Nephron (organoid): ENCODE measurements around the gene SH2B3.

Experiments
- H3K27ac Mint-ChIP-seq, 3 experiments: 2 replicates each; pipeline ENCODE4 v1.8.0; 2020; ENCODE audit warnings: mixed read lengths in 3 of 3, mild to moderate bottlenecking in 2 of 3, moderate library complexity in 1 of 3
- H3K27me3 Mint-ChIP-seq: 2 replicates; pipeline ENCODE4 v1.8.0; 2021; ENCODE audit warnings: low read depth, mild to moderate bottlenecking, moderate library complexity, mixed read lengths
- H3K36me3 Mint-ChIP-seq: 2 replicates; pipeline ENCODE4 v1.8.0; 2020; ENCODE audit warnings: low read depth, mixed read lengths
- H3K4me1 Mint-ChIP-seq: 2 replicates; pipeline ENCODE4 v1.8.0; 2020; ENCODE audit warnings: mixed read lengths
- H3K4me3 Mint-ChIP-seq, 3 experiments: 2 replicates each; pipeline ENCODE4 v1.8.0; 2020; ENCODE audit warnings: mild to moderate bottlenecking in 3 of 3, mixed read lengths in 3 of 3, moderate library complexity in 2 of 3
- H3K9me3 Mint-ChIP-seq: 2 replicates; pipeline ENCODE4 v1.8.0; 2020; ENCODE audit warnings: mixed read lengths
- CTCF ChIP-seq, 3 experiments: fragments of 200-600 bp; sonication (generic); IDR thresholded peaks; one replicate each; pipeline ENCODE4 v1.5.0; 2021; ENCODE audit warnings: antibody characterized with exemption in 3 of 3; ENCODE audit not compliant: unreplicated experiment in 3 of 3

The SH2B3 gene

GRCh38 chr12:111448846-111449790 lies 43.4 kb downstream of the SH2B3 start:
- Mint-ChIP-seq H3K36me3 (peaks cover 58% of the 10 kb centered on the region), H3K27me3 (no peaks in the 10 kb centered on the region), H3K4me1 (peaks cover 44% of the 10 kb centered on the region), H3K4me3 (no peak overlapping the region), H3K27ac (peak overlapping the region in 2 of 3 experiments; percentile 35 to 79), H3K9me3 (no peaks in the 10 kb centered on the region)
- TF ChIP-seq CTCF (IDR thresholded peaks at IDR 0.05; ENCODE audit: unreplicated experiment in 3 of 3): no peak

- peaks cover 33% of the 10 kb centered on the region for H3K4me1 Mint-ChIP-seq
- peaks cover 60% of the 10 kb centered on the region for H3K36me3 Mint-ChIP-seq
- no peaks in the 10 kb centered on the region for H3K27me3 Mint-ChIP-seq
- H3K27ac Mint-ChIP-seq: peak overlapping the region in 1 of 3 experiments; percentile 62
- no peak overlapping the region for H3K4me3 Mint-ChIP-seq
- TF ChIP-seq CTCF (IDR thresholded peaks at IDR 0.05; ENCODE audit: unreplicated experiment in 3 of 3): no peak
- H3K9me3 Mint-ChIP-seq: no peaks in the 10 kb centered on the region
These were observed 45.0 kb downstream of the SH2B3 start for GRCh38 chr12:111450676-111451075.

- Mint-ChIP-seq H3K9me3 (no peaks in the 10 kb centered on the region), H3K27ac (peak overlapping the region in 2 of 3 experiments; percentile 2 to 62), H3K4me3 (no peak overlapping the region), H3K4me1 (peaks cover 27% of the 10 kb centered on the region), H3K27me3 (no peaks in the 10 kb centered on the region), H3K36me3 (peaks cover 66% of the 10 kb centered on the region)
- no peak for TF ChIP-seq CTCF (IDR thresholded peaks at IDR 0.05; ENCODE audit: unreplicated experiment in 3 of 3)
These were observed 45.5 kb downstream of the SH2B3 start for GRCh38 chr12:111451232-111451631.

- no peak overlapping the region for H3K4me3 Mint-ChIP-seq
- peak; percentile 76 to 89 (median 82) for TF ChIP-seq CTCF (IDR thresholded peaks at IDR 0.05; ENCODE audit: unreplicated experiment in 3 of 3)
- no peaks in the 10 kb centered on the region for H3K27me3 Mint-ChIP-seq
- H3K27ac Mint-ChIP-seq: peak overlapping the region in 2 of 3 experiments; percentile 0 to 2
- H3K4me1 Mint-ChIP-seq: peaks cover 23% of the 10 kb centered on the region
- H3K36me3 Mint-ChIP-seq: peaks cover 65% of the 10 kb centered on the region
- no peaks in the 10 kb centered on the region for H3K9me3 Mint-ChIP-seq
These were observed 46.0 kb downstream of the SH2B3 start for GRCh38 chr12:111451649-111452129.

GRCh38 chr12:111453071-111453989 lies 47.6 kb downstream of the SH2B3 start:
- no peak overlapping the region for H3K4me3 Mint-ChIP-seq
- peaks cover 63% of the 10 kb centered on the region for H3K36me3 Mint-ChIP-seq
- TF ChIP-seq CTCF (IDR thresholded peaks at IDR 0.05; ENCODE audit: unreplicated experiment in 3 of 3): no peak
- H3K27me3 Mint-ChIP-seq: no peaks in the 10 kb centered on the region
- peaks cover 15% of the 10 kb centered on the region for H3K4me1 Mint-ChIP-seq
- H3K27ac Mint-ChIP-seq: peak overlapping the region in 2 of 3 experiments; percentile 0 to 4
- no peaks in the 10 kb centered on the region for H3K9me3 Mint-ChIP-seq
